Suprapubic skin (tissue), 3 donors: ENCODE measurements around the gene ADCY6.

Source experiments
- CTCF ChIP-seq, 2 donors: fragments of 200-600 bp in 1 of 2; fragments of 450-650 bp in 1 of 2; sonication (generic) in 1 of 2; IDR thresholded peaks; one replicate each; pipeline ENCODE4 v1.5.1; 2016 to 2019; ENCODE audit warnings: antibody characterized with exemption in 2 of 2, mild to moderate bottlenecking in 1 of 2, moderate library complexity in 1 of 2
- EP300 ChIP-seq: sonication (generic); formaldehyde crosslinking; IDR thresholded peaks from one replicate; pipeline ENCODE4 v1.6.1; 2017; ENCODE audit warnings: antibody characterized with exemption
- POLR2A ChIP-seq, 2 donors: fragments of 450-650 bp; IDR thresholded peaks; one replicate each; pipeline ENCODE4 v1.6.1; 2017; ENCODE audit warnings: antibody characterized with exemption in 2 of 2, mild to moderate bottlenecking in 2 of 2, moderate library complexity in 2 of 2

GRCh38 chr12:48777501-48778400, 11.1 kb downstream of the ADCY6 start:
- no peak for TF ChIP-seq CTCF (IDR thresholded peaks at IDR 0.05)
- TF ChIP-seq POLR2A (IDR thresholded peaks at IDR 0.05): no peak
- no peak for TF ChIP-seq EP300
